Measurements from ENCODE around the gene ZNF337. TPM values are rescaled to one million over a fixed set of nuclear protein-coding genes. Genes with fewer than 3 reads are reported as not detected.

ZNF337 gene
- total and polyA plus RNA-seq, 10 of the 15 experiments (the other 5 are each of a cell fraction or from before 2014, with no cell fraction given), result 0.60 to 16.8 (median 9.1) TPM

DNA sequence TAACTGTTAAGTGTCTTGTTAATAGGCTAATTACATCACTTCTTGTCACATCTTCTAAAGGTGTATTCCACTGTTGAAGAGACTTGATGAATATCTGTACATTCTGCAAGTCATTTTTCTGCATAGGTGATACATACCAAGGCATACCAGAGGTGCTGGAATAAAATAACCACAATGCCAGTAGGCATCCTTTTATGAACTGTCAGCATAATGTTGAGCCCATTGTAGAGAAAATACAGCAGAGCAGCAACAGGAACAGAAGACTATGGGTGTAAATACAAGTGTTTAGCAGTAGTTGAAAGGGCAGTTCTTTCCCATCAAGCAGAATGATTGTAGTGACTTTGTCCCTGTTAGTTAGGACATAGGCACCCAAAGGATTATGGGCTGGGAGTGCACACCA, 44.4 kb upstream of the ZNF337 start:
- H2AFZ ChIP-seq (ENCODE audit: control insufficient read depth, low read depth, low read length), result no peak overlapping the region
- SMC1A ChIA-PET (ENCODE audit: uncharacterized antibody, unreplicated experiment), result no interaction called here
- no peaks in the 10 kb centered on the region for H3K36me3 ChIP-seq (ENCODE audit: control insufficient read depth in 2 of 2, insufficient read depth in 2 of 2, low read length in 1 of 2)
- TF ChIP-seq, protein P1, sequence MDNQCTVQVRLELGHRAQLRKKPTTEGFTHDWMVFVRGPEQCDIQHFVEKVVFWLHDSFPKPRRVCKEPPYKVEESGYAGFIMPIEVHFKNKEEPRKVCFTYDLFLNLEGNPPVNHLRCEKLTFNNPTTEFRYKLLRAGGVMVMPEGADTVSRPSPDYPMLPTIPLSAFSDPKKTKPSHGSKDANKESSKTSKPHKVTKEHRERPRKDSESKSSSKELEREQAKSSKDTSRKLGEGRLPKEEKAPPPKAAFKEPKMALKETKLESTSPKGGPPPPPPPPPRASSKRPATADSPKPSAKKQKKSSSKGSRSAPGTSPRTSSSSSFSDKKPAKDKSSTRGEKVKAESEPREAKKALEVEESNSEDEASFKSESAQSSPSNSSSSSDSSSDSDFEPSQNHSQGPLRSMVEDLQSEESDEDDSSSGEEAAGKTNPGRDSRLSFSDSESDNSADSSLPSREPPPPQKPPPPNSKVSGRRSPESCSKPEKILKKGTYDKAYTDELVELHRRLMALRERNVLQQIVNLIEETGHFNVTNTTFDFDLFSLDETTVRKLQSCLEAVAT (IDR thresholded peaks at IDR 0.05), result no peak
- no peak for TF ChIP-seq FOXK2 (IDR thresholded peaks at IDR 0.05)
- TF ChIP-seq TBL1XR1 (IDR thresholded peaks at IDR 0.05; ENCODE audit: low read depth, low read length), result no peak
- no peak for TF ChIP-seq EGR1 (IDR thresholded peaks at IDR 0.05; ENCODE audit: borderline replicate concordance in 1 of 2, low read depth in 2 of 2, low read length in 2 of 2)
- TF ChIP-seq ESRRA (IDR thresholded peaks at IDR 0.05; ENCODE audit: low read length), result no peak
- no peak for TF ChIP-seq MYB (IDR thresholded peaks at IDR 0.05; ENCODE audit: borderline replicate concordance, low read depth, low read length)
- no peak for TF ChIP-seq ASH2L (IDR thresholded peaks at IDR 0.05; ENCODE audit: borderline replicate concordance, low read depth)
- no peak for TF ChIP-seq HCFC1 (IDR thresholded peaks at IDR 0.05; ENCODE audit: low read length)
- TF ChIP-seq NRF1 (conservative IDR thresholded peaks at IDR 0.05; ENCODE audit: low read depth, low read length), result no peak
- no peak for TF ChIP-seq CREM (IDR thresholded peaks at IDR 0.05; ENCODE audit: low read depth)
- no peak for TF ChIP-seq SKIL (IDR thresholded peaks at IDR 0.05; ENCODE audit: low read depth, poor library complexity, severe bottlenecking)
- in situ Hi-C loops (cut with MboI) (no loop called here), intact Hi-C loops (cut with micrococcal nuclease; ENCODE audit: unreplicated experiment) (no loop called here)
- H3K9ac ChIP-seq (ENCODE audit: control insufficient read depth, insufficient read depth, low read length), result no peak overlapping the region
- no peak overlapping the region for H3K27ac ChIP-seq (ENCODE audit: control insufficient read depth, insufficient read depth)
- no peaks in the 10 kb centered on the region for H3K4me1 ChIP-seq (ENCODE audit: control insufficient read depth, insufficient read depth, low read length)
- RAD21 ChIA-PET (ENCODE audit: unreplicated experiment), result no interaction called here
- no peaks in the 10 kb centered on the region for H3K27me3 ChIP-seq (replicated peaks in 1 of 2; ENCODE audit: control insufficient read depth in 2 of 2, insufficient read depth in 2 of 2, low read length in 1 of 2)
- DNase-seq (ENCODE audit: low read depth, low spot score) (no peak), FAIRE-seq (no peak), ATAC-seq (no peak)
- H3K4me3 ChIP-seq, result no peak overlapping the region
- no peak overlapping the region for H3K4me2 ChIP-seq (ENCODE audit: control insufficient read depth, insufficient read depth)
- no peaks in the 10 kb centered on the region for H3K79me2 ChIP-seq (ENCODE audit: control insufficient read depth, insufficient read depth, low read length)
- no peaks in the 10 kb centered on the region for H4K20me1 ChIP-seq (ENCODE audit: control insufficient read depth, insufficient read depth)
- POLR2A ChIA-PET, result no interaction called here
- no TSS peak for BruUV-seq (replicated peaks)
- CTCF ChIA-PET, result no interaction called here
- H3K9me3 ChIP-seq (replicated peaks; ENCODE audit: control insufficient read depth, insufficient read depth, low read length), result no peaks in the 10 kb centered on the region
